ENCODE data around the gene SRRM3.
"Not testable (repeated sequence)": the region's sequence is repeated elsewhere in the genome, so short reads cannot be mapped to it uniquely, and the experiment has no call there.

Gene SRRM3

GRCh38 chr7:76201732-76202665, at the start of gene SRRM3:
TSS of gene SRRM3 (plus strand) at chr7:76201896. CDS start at chr7:76235067, 33,171 bp downstream.
- peaks cover 4% of the 10 kb centered on the region; the same call in 1 of the 2 replicates for H3K4me1 ChIP-seq
- 0 out of 2 replicates have a peak within 1 kb of the TSS, but pooled peaks have one; percentile 4 for H3K4me3 ChIP-seq
- H3K27me3 ChIP-seq (ENCODE audit: low read depth) = no peaks in the 10 kb centered on the region; the same call in 1 of the 2 replicates
- H3K36me3 ChIP-seq (replicated peaks) = no peaks in the 10 kb centered on the region
- in situ Hi-C loops (cut with MboI; ENCODE audit: low sequenced_read_pairs) = no loop called here
- DNase-seq (ENCODE audit: low spot score in 2 of 2) = peak; percentile 61 to 90
- no peaks in the 10 kb centered on the region for H3K9me3 ChIP-seq

GRCh38 chr7:76151932-76152331, 49.8 kb upstream of the SRRM3 start:
- Histone ChIP-seq H3K36me3 (replicated peaks) (no peaks in the 10 kb centered on the region), H3K4me3 (no peak overlapping the region), H3K9me3 (no peaks in the 10 kb centered on the region), H3K4me1 (no peaks in the 10 kb centered on the region), H3K27me3 (ENCODE audit: low read depth) (no peaks in the 10 kb centered on the region)
- DNase-seq (ENCODE audit: low spot score in 2 of 2) = no peak
- in situ Hi-C loops (cut with MboI; ENCODE audit: low sequenced_read_pairs) = no loop called here

- H3K36me3 ChIP-seq (replicated peaks); DNase-seq (ENCODE audit: low spot score in 2 of 2); H3K4me1 ChIP-seq; H3K27me3 ChIP-seq (ENCODE audit: low read depth); H3K4me3 ChIP-seq; H3K9me3 ChIP-seq; in situ Hi-C loops (cut with MboI; ENCODE audit: low sequenced_read_pairs): not testable (repeated sequence)
Measured at GRCh38 chr7:76153571-76154230, 48.0 kb upstream of the SRRM3 start.

- Histone ChIP-seq H3K9me3 (no peaks in the 10 kb centered on the region), H3K4me1 (no peaks in the 10 kb centered on the region), H3K36me3 (replicated peaks) (no peaks in the 10 kb centered on the region), H3K4me3 (no peak overlapping the region), H3K27me3 (ENCODE audit: low read depth) (no peaks in the 10 kb centered on the region)
- DNase-seq (ENCODE audit: low spot score in 2 of 2) = no peak
- in situ Hi-C loops (cut with MboI; ENCODE audit: low sequenced_read_pairs) = no loop called here
Measured at GRCh38 chr7:76155938-76156337, 45.8 kb upstream of the SRRM3 start.

GRCh38 chr7:76156992-76157685, 44.6 kb upstream of the SRRM3 start:
- H3K4me1 ChIP-seq; H3K4me3 ChIP-seq; DNase-seq (ENCODE audit: low spot score in 2 of 2); H3K36me3 ChIP-seq (replicated peaks); H3K27me3 ChIP-seq (ENCODE audit: low read depth); H3K9me3 ChIP-seq; in situ Hi-C loops (cut with MboI; ENCODE audit: low sequenced_read_pairs): not testable (repeated sequence)

GRCh38 chr7:76158416-76158815, 43.3 kb upstream of the SRRM3 start:
- DNase-seq (ENCODE audit: low spot score in 2 of 2); in situ Hi-C loops (cut with MboI; ENCODE audit: low sequenced_read_pairs); H3K4me3 ChIP-seq; H3K36me3 ChIP-seq (replicated peaks); H3K27me3 ChIP-seq (ENCODE audit: low read depth); H3K4me1 ChIP-seq; H3K9me3 ChIP-seq: not testable (repeated sequence)

- H3K9me3 ChIP-seq; H3K36me3 ChIP-seq (replicated peaks); in situ Hi-C loops (cut with MboI; ENCODE audit: low sequenced_read_pairs); H3K27me3 ChIP-seq (ENCODE audit: low read depth); H3K4me3 ChIP-seq; H3K4me1 ChIP-seq; DNase-seq (ENCODE audit: low spot score in 2 of 2): not testable (repeated sequence)
Measured at GRCh38 chr7:76162416-76163170, 39.1 kb upstream of the SRRM3 start.

- H3K4me1 ChIP-seq; H3K9me3 ChIP-seq; H3K27me3 ChIP-seq (ENCODE audit: low read depth); H3K4me3 ChIP-seq; DNase-seq (ENCODE audit: low spot score in 2 of 2); H3K36me3 ChIP-seq (replicated peaks); in situ Hi-C loops (cut with MboI; ENCODE audit: low sequenced_read_pairs): not testable (repeated sequence)
Measured at GRCh38 chr7:76163812-76164211, 37.9 kb upstream of the SRRM3 start.

GRCh38 chr7:76165106-76165972, 36.4 kb upstream of the SRRM3 start:
- no peak for DNase-seq (ENCODE audit: low spot score in 2 of 2)
- H3K4me3 ChIP-seq = no peak overlapping the region

GRCh38 chr7:76165973-76166403, 35.7 kb upstream of the SRRM3 start:
- Histone ChIP-seq H3K4me3 (peak overlapping the region; percentile 70), H3K9me3 (no peaks in the 10 kb centered on the region), H3K27me3 (ENCODE audit: low read depth) (no peaks in the 10 kb centered on the region), H3K4me1 (peaks cover 5% of the 10 kb centered on the region), H3K36me3 (replicated peaks) (no peaks in the 10 kb centered on the region)
- in situ Hi-C loops (cut with MboI; ENCODE audit: low sequenced_read_pairs) = no loop called here
- no peak for DNase-seq (ENCODE audit: low spot score in 2 of 2)

More at GRCh38 chr7:76165106-76165972, 36.4 kb upstream of the SRRM3 start:
- H3K4me1 ChIP-seq = peaks cover 5% of the 10 kb centered on the region
- no peaks in the 10 kb centered on the region for H3K9me3 ChIP-seq
- H3K36me3 ChIP-seq (replicated peaks) = no peaks in the 10 kb centered on the region
- H3K27me3 ChIP-seq (ENCODE audit: low read depth) = no peaks in the 10 kb centered on the region
- in situ Hi-C loops (cut with MboI; ENCODE audit: low sequenced_read_pairs) = no loop called here

- H3K27me3 ChIP-seq (ENCODE audit: low read depth) = no peaks in the 10 kb centered on the region
Measured at GRCh38 chr7:76166404-76167255, 35.1 kb upstream of the SRRM3 start.

More at GRCh38 chr7:76166404-76167255, 35.1 kb upstream of the SRRM3 start:
- Histone ChIP-seq H3K36me3 (replicated peaks) (no peaks in the 10 kb centered on the region), H3K9me3 (no peaks in the 10 kb centered on the region), H3K4me3 (peak overlapping the region; percentile 70), H3K4me1 (peaks cover 5% of the 10 kb centered on the region)
- DNase-seq (ENCODE audit: low spot score in 2 of 2) = peak; percentile 87 to 97
- in situ Hi-C loops (cut with MboI; ENCODE audit: low sequenced_read_pairs) = no loop called here
